GM18498 (cell line): ENCODE measurements around the gene IPCEF1.

Source experiments
- ATAC-seq: cut with Tn5 transposase; IDR thresholded peaks from one replicate; pipeline ENCODE4 v1.9.1; 2021; ENCODE audit warnings: mild to moderate bottlenecking, moderate library complexity; ENCODE audit not compliant: unreplicated experiment

IPCEF1 gene

GRCh38 chr6:154170106-154170505, 186.5 kb downstream of the IPCEF1 start:
- ATAC-seq: no peak

- no peak for ATAC-seq
Observed at GRCh38 chr6:154169193-154169847, 187.3 kb downstream of the IPCEF1 start.

GRCh38 chr6:154167126-154167525, 189.5 kb downstream of the IPCEF1 start:
- ATAC-seq: no peak

- no peak for ATAC-seq
Observed at GRCh38 chr6:154166140-154166539, 190.5 kb downstream of the IPCEF1 start.

GRCh38 chr6:154165478-154165877, 191.1 kb downstream of the IPCEF1 start:
- peak; percentile 23 for ATAC-seq

GRCh38 chr6:154164397-154164796, 192.2 kb downstream of the IPCEF1 start:
- ATAC-seq: no peak

- peak; percentile 70 for ATAC-seq
Observed at GRCh38 chr6:154161689-154162088, 194.9 kb downstream of the IPCEF1 start.

- no peak for ATAC-seq
Observed at GRCh38 chr6:154159126-154159525, 197.5 kb downstream of the IPCEF1 start.

- no peak for ATAC-seq
Observed at GRCh38 chr6:154157706-154158105, 198.9 kb downstream of the IPCEF1 start.

- peak; percentile 49 for ATAC-seq
Observed at GRCh38 chr6:154157082-154157481, 199.5 kb downstream of the IPCEF1 start.

GRCh38 chr6:154156135-154156896, 200.3 kb downstream of the IPCEF1 start:
- ATAC-seq: peak; percentile 80

- ATAC-seq: no peak
Observed at GRCh38 chr6:154154389-154154967, 202.1 kb downstream of the IPCEF1 start.

GRCh38 chr6:154143753-154144152, 212.8 kb downstream of the IPCEF1 start:
- ATAC-seq: peak; percentile 77

GRCh38 chr6:154140743-154141142, 215.9 kb downstream of the IPCEF1 start:
- ATAC-seq: no peak

GRCh38 chr6:154139892-154140291, 216.7 kb downstream of the IPCEF1 start:
- ATAC-seq: no peak

- no peak for ATAC-seq
Observed at GRCh38 chr6:154138793-154139192, 217.8 kb downstream of the IPCEF1 start.

GRCh38 chr6:154134471-154135147, 222.0 kb downstream of the IPCEF1 start:
- peak; percentile 47 for ATAC-seq

- ATAC-seq: no peak
Observed at GRCh38 chr6:154127657-154128056, 228.9 kb downstream of the IPCEF1 start.

GRCh38 chr6:154125421-154125820, 231.2 kb downstream of the IPCEF1 start:
- ATAC-seq: no peak

GRCh38 chr6:154123155-154123956, 233.2 kb downstream of the IPCEF1 start:
- ATAC-seq: no peak
